ENCODE measurements around the gene C10orf90.

The C10orf90 gene

DNA sequence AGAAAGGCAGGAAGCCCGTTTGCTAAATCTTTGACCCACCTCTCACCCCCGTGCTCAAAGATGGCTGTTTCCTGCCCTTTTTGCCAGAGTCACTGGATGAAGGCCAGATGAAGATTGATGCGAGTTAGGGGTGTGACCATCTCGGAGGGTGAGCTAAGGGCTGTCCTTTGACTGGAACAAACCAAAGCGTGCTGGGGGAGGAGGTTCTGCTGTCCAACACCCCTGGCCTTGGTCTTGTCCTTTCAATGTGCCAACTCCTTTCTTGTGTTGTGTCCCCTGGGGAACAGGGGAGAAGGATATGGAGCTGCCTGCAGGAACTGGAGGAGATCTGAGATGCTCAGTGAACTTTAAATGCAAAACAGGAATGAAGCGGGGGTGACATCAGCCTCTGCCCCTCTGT is 191.9 kb downstream of the C10orf90 start:
- peak; percentile 29 for DNase-seq (ENCODE audit: low read depth)
- TF ChIP-seq, protein P1, sequence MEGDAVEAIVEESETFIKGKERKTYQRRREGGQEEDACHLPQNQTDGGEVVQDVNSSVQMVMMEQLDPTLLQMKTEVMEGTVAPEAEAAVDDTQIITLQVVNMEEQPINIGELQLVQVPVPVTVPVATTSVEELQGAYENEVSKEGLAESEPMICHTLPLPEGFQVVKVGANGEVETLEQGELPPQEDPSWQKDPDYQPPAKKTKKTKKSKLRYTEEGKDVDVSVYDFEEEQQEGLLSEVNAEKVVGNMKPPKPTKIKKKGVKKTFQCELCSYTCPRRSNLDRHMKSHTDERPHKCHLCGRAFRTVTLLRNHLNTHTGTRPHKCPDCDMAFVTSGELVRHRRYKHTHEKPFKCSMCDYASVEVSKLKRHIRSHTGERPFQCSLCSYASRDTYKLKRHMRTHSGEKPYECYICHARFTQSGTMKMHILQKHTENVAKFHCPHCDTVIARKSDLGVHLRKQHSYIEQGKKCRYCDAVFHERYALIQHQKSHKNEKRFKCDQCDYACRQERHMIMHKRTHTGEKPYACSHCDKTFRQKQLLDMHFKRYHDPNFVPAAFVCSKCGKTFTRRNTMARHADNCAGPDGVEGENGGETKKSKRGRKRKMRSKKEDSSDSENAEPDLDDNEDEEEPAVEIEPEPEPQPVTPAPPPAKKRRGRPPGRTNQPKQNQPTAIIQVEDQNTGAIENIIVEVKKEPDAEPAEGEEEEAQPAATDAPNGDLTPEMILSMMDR (conservative IDR thresholded peaks at IDR 0.05; ENCODE audit: low read depth, low read length): no peak
- H3K4me3 ChIP-seq (ENCODE audit: low read depth, low read length): no peak overlapping the region

DNA sequence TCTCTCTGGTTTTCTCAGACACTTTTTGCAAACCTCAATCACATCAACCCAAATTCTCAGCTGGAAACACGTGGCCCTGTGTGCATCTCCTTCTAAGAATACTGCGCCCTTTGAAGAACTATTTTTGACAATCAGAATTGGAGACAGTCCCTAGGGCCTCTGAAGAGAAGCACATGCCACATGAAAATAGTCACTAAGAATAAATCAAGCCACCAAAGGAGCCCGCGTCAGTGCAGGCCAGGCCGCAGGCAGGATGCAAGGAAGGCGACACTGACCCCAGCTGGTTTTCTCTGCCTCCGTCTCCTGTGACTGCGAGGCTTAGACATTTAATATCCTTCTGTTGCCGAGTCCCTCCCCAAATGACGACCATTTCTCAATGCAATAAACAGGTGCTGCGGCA is 194.2 kb downstream of the C10orf90 start:
- TF ChIP-seq, protein P1 (conservative IDR thresholded peaks at IDR 0.05; ENCODE audit: low read depth, low read length): no peak
- H3K4me3 ChIP-seq (ENCODE audit: low read depth, low read length): no peak overlapping the region
- DNase-seq (ENCODE audit: low read depth): no peak

DNA sequence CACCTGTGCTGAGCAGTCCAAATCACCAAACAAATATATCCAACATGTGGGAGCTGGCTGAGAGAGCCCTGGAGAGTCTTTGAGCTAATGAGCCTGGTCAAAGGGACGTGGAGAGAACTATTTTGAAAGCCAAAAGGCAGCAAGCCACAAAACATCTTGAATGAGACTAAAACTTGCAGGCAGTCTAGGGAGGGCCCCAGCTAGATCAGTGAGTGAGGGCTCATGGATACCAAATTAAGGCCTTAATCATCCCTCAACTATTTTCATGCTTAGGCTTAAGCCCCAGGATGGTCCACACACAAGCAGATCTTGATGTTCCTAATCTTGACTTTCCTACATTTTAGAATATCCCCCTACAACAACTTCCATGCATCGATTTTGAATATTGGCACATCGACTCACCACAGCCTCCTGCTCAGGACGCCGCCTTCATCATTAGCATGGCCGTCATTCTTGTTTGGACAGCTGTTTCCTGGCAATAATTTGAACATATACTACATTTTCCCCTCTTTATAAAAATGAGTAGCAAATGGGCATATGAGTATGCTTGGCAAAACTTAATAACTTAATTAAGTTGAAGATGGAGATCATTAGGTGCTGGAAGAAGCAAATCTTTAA is 195.3 kb downstream of the C10orf90 start:
- DNase-seq (ENCODE audit: low read depth): no peak
- TF ChIP-seq, protein P1 (conservative IDR thresholded peaks at IDR 0.05; ENCODE audit: low read depth, low read length): no peak
- H3K4me3 ChIP-seq (ENCODE audit: low read depth, low read length): no peak overlapping the region

DNA sequence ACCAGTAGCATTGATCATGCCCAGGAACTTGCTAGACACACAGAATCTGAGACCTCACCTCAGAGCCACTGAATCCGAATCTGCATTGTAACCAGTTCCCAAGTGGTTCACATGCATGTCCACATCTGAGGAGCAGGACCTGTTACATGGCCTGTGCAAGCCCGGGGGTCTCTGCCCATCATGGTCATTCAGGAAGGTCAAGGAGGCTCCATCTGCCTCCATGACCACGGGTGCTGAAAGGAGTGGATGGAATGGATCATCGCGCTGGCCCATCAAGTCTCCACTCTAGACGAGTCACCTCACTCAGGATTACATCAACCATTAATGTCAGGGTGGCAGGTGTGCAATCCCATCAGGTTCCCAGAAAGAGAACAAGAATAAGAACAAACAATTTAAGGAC is 196.5 kb downstream of the C10orf90 start:
- no peak overlapping the region for H3K4me3 ChIP-seq (ENCODE audit: low read depth, low read length)
- TF ChIP-seq, protein P1 (conservative IDR thresholded peaks at IDR 0.05; ENCODE audit: low read depth, low read length): no peak
- DNase-seq (ENCODE audit: low read depth): no peak

DNA sequence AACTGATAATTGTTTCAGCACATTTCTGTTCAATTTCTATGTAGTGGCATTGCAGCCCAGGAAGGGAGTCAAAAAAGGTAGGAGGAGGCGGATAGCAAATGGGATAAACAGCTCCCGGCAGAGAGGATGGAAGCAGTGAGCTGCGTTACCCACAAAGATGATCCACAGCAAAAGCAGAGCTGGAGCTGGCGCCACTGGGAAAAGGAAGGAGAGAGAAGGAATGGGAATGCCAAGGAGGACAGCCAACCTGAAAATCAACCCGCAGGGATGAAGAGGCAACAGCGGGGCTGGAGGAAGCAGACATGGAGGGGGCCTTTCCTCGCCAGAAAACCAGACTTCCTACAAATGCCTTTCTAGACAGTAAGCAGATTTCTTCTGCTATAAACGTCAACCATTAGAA is 199.5 kb downstream of the C10orf90 start:
- TF ChIP-seq, protein P1 (conservative IDR thresholded peaks at IDR 0.05; ENCODE audit: low read depth, low read length): no peak

DNA sequence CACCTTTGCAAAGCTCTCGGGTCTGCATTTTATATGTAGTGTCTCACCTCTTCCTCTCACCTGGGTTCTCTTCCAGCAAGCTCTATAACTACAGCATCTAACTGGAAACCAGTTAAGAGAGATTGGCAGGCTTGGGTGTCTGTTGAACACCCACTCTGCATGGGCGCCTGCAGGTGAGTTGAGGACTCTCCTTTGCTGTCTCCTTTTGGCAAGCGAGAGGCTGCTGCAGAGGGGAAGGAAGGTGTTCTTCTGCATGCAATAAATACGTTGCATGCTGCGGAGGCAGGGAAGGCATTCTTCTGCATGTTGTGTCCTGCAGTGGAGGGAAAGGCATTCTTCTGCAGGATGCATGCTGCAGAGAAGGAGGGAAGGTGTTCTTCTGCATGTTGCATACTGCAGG is 200.8 kb downstream of the C10orf90 start:
- TF ChIP-seq, protein P1 (conservative IDR thresholded peaks at IDR 0.05; ENCODE audit: low read depth, low read length): no peak
- DNase-seq (ENCODE audit: low read depth): no peak
- no peak overlapping the region for H3K4me3 ChIP-seq (ENCODE audit: low read depth, low read length)

More for the DNA sequence above, 199.5 kb downstream of the C10orf90 start:
- no peak overlapping the region for H3K4me3 ChIP-seq (ENCODE audit: low read depth, low read length)
- no peak for DNase-seq (ENCODE audit: low read depth)
